GM19099 (cell line): ENCODE results near the gene OR1F1.

Source experiments
- POLR2A ChIP-seq: IDR thresholded peaks from 3 replicates; pipeline ENCODE4 v1.6.1; 2011; ENCODE audit warnings: low read depth; ENCODE audit not compliant: insufficient read length; ENCODE audit errors: extremely low read depth

Gene OR1F1

GRCh38 chr16:3148256-3149192, 39.5 kb upstream of the OR1F1 start:
- TF ChIP-seq POLR2A = no peak

GRCh38 chr16:3149193-3149530, 38.8 kb upstream of the OR1F1 start:
- no peak for TF ChIP-seq POLR2A

- TF ChIP-seq POLR2A = no peak
Observed at GRCh38 chr16:3149630-3150345, 38.2 kb upstream of the OR1F1 start.

- peak; percentile 10 for TF ChIP-seq POLR2A
Observed at GRCh38 chr16:3150346-3151218, 37.4 kb upstream of the OR1F1 start.

GRCh38 chr16:3152027-3152276, 36.1 kb upstream of the OR1F1 start:
- TF ChIP-seq POLR2A = no peak

GRCh38 chr16:3152277-3152990, 35.6 kb upstream of the OR1F1 start:
- TF ChIP-seq POLR2A = no peak

GRCh38 chr16:3152991-3153368, 35.0 kb upstream of the OR1F1 start:
- no peak for TF ChIP-seq POLR2A

- no peak for TF ChIP-seq POLR2A
Observed at GRCh38 chr16:3155181-3155580, 32.8 kb upstream of the OR1F1 start.

GRCh38 chr16:3155972-3156371, 32.0 kb upstream of the OR1F1 start:
- TF ChIP-seq POLR2A = no peak

- peak; percentile 13 for TF ChIP-seq POLR2A
Observed at GRCh38 chr16:3157229-3158025, 30.6 kb upstream of the OR1F1 start.

- no peak for TF ChIP-seq POLR2A
Observed at GRCh38 chr16:3158026-3158509, 29.9 kb upstream of the OR1F1 start.

GRCh38 chr16:3158510-3159314, 29.3 kb upstream of the OR1F1 start:
- TF ChIP-seq POLR2A = peak; percentile 21
